ENCODE data around the gene UBQLN4.

- TF ChIP-seq CTCF (IDR thresholded peaks at IDR 0.05; ENCODE audit: low read depth, low read length) (no peak), POLR2A (IDR thresholded peaks at IDR 0.05; ENCODE audit: extremely low read depth, insufficient read length) (no peak)
Observed at GRCh38 chr1:156004843-156005584, 48.6 kb downstream of the UBQLN4 start.

Data from NB4 (cell line).